ENCODE measurements around the gene ITM2C.

The ITM2C gene

GRCh38 chr2:230823264-230823964 lies 41.3 kb upstream of the ITM2C start:
- DNase-seq (ENCODE audit: low read depth, low spot score) = no peak
- H3K4me3 ChIP-seq (ENCODE audit: low read depth, low read length) = no peak overlapping the region
- no peak for TF ChIP-seq CTCF (IDR thresholded peaks at IDR 0.05; ENCODE audit: low read depth, low read length)
- in situ Hi-C loops (cut with HindIII; ENCODE audit: low sequenced_read_pairs) = no loop called here

GRCh38 chr2:230824406-230824978 lies 40.2 kb upstream of the ITM2C start:
- in situ Hi-C loops (cut with HindIII; ENCODE audit: low sequenced_read_pairs) = no loop called here
- peak; percentile 60 for TF ChIP-seq CTCF (IDR thresholded peaks at IDR 0.05; ENCODE audit: low read depth, low read length)
- peak; percentile 78 for DNase-seq (ENCODE audit: low read depth, low spot score)
- peak overlapping the region; percentile 16 for H3K4me3 ChIP-seq (ENCODE audit: low read depth, low read length)

- no peak for DNase-seq (ENCODE audit: low read depth, low spot score)
- in situ Hi-C loops (cut with HindIII; ENCODE audit: low sequenced_read_pairs) = no loop called here
- H3K4me3 ChIP-seq (ENCODE audit: low read depth, low read length) = no peak overlapping the region
- no peak for TF ChIP-seq CTCF (IDR thresholded peaks at IDR 0.05; ENCODE audit: low read depth, low read length)
Measured at GRCh38 chr2:230825354-230825753, 39.4 kb upstream of the ITM2C start.

GRCh38 chr2:230827774-230828271 lies 36.9 kb upstream of the ITM2C start:
- DNase-seq (ENCODE audit: low read depth, low spot score) = no peak
- H3K4me3 ChIP-seq (ENCODE audit: low read depth, low read length) = no peak overlapping the region
- TF ChIP-seq CTCF (IDR thresholded peaks at IDR 0.05; ENCODE audit: low read depth, low read length) = no peak
- in situ Hi-C loops (cut with HindIII; ENCODE audit: low sequenced_read_pairs) = no loop called here

GRCh38 chr2:230828272-230828961 lies 36.3 kb upstream of the ITM2C start:
- in situ Hi-C loops (cut with HindIII; ENCODE audit: low sequenced_read_pairs) = no loop called here
- H3K4me3 ChIP-seq (ENCODE audit: low read depth, low read length) = no peak overlapping the region
- TF ChIP-seq CTCF (IDR thresholded peaks at IDR 0.05; ENCODE audit: low read depth, low read length) = no peak
- no peak for DNase-seq (ENCODE audit: low read depth, low spot score)

- no peak for TF ChIP-seq CTCF (IDR thresholded peaks at IDR 0.05; ENCODE audit: low read depth, low read length)
- no peak for DNase-seq (ENCODE audit: low read depth, low spot score)
- no peak overlapping the region for H3K4me3 ChIP-seq (ENCODE audit: low read depth, low read length)
- in situ Hi-C loops (cut with HindIII; ENCODE audit: low sequenced_read_pairs) = no loop called here
Measured at GRCh38 chr2:230829293-230829692, 35.4 kb upstream of the ITM2C start.

Data from astrocyte of the spinal cord (primary cell).